Measurements from ENCODE around the gene DST.

GRCh38 chr6:56628105-56628504 is 14.6 kb downstream of the DST start:
- TF ChIP-seq CTCF (conservative IDR thresholded peaks at IDR 0.05; ENCODE audit: low read depth, low read length) (no peak), EZH2 (IDR thresholded peaks at IDR 0.05; ENCODE audit: borderline replicate concordance, low read depth, low read length, poor library complexity, severe bottlenecking) (no peak)
